Panc1 (cell line): ENCODE data around the gene ACTL6B.

Experiments
- CTCF ChIP-seq: fragments of 450-650 bp; IDR thresholded peaks from 2 replicates; pipeline ENCODE4 v1.5.1; 2017; ENCODE audit warnings: mild to moderate bottlenecking
- POLR2AphosphoS5 ChIP-seq: IDR thresholded peaks from 2 replicates; pipeline ENCODE4 v1.6.1; 2012; ENCODE audit warnings: mild to moderate bottlenecking, low read depth, low read length, moderate library complexity
- SIN3A ChIP-seq: IDR thresholded peaks from 2 replicates; pipeline ENCODE4 v1.6.1; 2012; ENCODE audit warnings: low read depth, mild to moderate bottlenecking, low read length, moderate library complexity, borderline replicate concordance; ENCODE audit not compliant: insufficient read depth
- TCF7L2 ChIP-seq: IDR thresholded peaks from 2 replicates; pipeline ENCODE4 v1.6.1; 2011; ENCODE audit warnings: mild to moderate bottlenecking, low read depth, low read length, inconsistent platforms

- TF ChIP-seq CTCF: no peak
- TF ChIP-seq POLR2AphosphoS5: no peak
- TF ChIP-seq SIN3A: no peak
- TF ChIP-seq TCF7L2: no peak
Measured at GRCh38 chr7:100630066-100630465, 26.2 kb downstream of the ACTL6B start.
